H9 (cell line): ENCODE data around the gene JUNB. TPM values are rescaled to one million over a fixed set of nuclear protein-coding genes. Genes with fewer than 3 reads are reported as not detected.

ENCODE experiments used
- DNase-seq: peaks from one replicate; pipeline ENCODE4 v3.0.0-alpha.2; 2017
- H2AFZ ChIP-seq: one replicate; pipeline ENCODE4 v1.6.1; 2013; ENCODE audit warnings: mild to moderate bottlenecking, low read length, control low read depth, moderate library complexity
- H2AK5ac ChIP-seq: 2 replicates; pipeline ENCODE4 v1.6.1; 2013; ENCODE audit warnings: low read length, control low read depth, mixed read lengths; ENCODE audit not compliant: insufficient read length
- H2BK120ac ChIP-seq: one replicate; pipeline ENCODE4 v1.6.1; 2013; ENCODE audit warnings: low read depth, mild to moderate bottlenecking, low read length, control low read depth, inconsistent platforms; ENCODE audit not compliant: poor library complexity, severe bottlenecking
- H2BK12ac ChIP-seq: 2 replicates; pipeline ENCODE4 v1.6.1; 2013; ENCODE audit warnings: low read length, control low read depth, mixed read lengths, low read depth; ENCODE audit not compliant: insufficient read length
- H2BK15ac ChIP-seq: 2 replicates; pipeline ENCODE4 v1.6.1; 2013; ENCODE audit warnings: low read depth, low read length, control low read depth
- H2BK20ac ChIP-seq: one replicate; pipeline ENCODE4 v1.6.1; 2013; ENCODE audit warnings: low read depth, mild to moderate bottlenecking, low read length, control low read depth, inconsistent platforms; ENCODE audit not compliant: poor library complexity, severe bottlenecking
- H2BK5ac ChIP-seq: 2 replicates; pipeline ENCODE4 v1.6.1; 2013; ENCODE audit warnings: low read length, control low read depth, mixed read lengths; ENCODE audit not compliant: insufficient read length
- H3K14ac ChIP-seq: 2 replicates; pipeline ENCODE4 v1.6.1; 2013; ENCODE audit warnings: low read length, control low read depth; ENCODE audit not compliant: insufficient read depth
- H3K18ac ChIP-seq: 2 replicates; pipeline ENCODE4 v1.6.1; 2013; ENCODE audit warnings: low read depth, mild to moderate bottlenecking, mixed read lengths, low read length, control low read depth; ENCODE audit not compliant: insufficient read length
- H3K23ac ChIP-seq: 2 replicates; pipeline ENCODE4 v1.6.1; 2013; ENCODE audit warnings: low read length, control low read depth, mixed read lengths, low read depth; ENCODE audit not compliant: insufficient read length
- H3K23me2 ChIP-seq: 2 replicates; pipeline ENCODE4 v1.6.1; 2013; ENCODE audit warnings: low read depth, mild to moderate bottlenecking, mixed read lengths, low read length, control low read depth; ENCODE audit not compliant: insufficient read length, poor library complexity, severe bottlenecking
- H3K27ac ChIP-seq: 2 replicates; pipeline ENCODE4 v1.5.1; 2013; ENCODE audit warnings: low read length, control low read depth, mixed read lengths, low read depth; ENCODE audit not compliant: insufficient read length
- H3K27me3 ChIP-seq: 2 replicates; pipeline ENCODE4 v1.6.1; 2013; ENCODE audit warnings: low read length, control low read depth, inconsistent platforms; ENCODE audit not compliant: insufficient read depth
- H3K4ac ChIP-seq: 2 replicates; pipeline ENCODE4 v1.6.1; 2013; ENCODE audit warnings: low read depth, mild to moderate bottlenecking, control low read depth, inconsistent platforms, low read length, moderate library complexity
- H3K4me1 ChIP-seq: 2 replicates; pipeline ENCODE4 v1.6.1; 2013; ENCODE audit warnings: low read length, control low read depth, inconsistent platforms; ENCODE audit not compliant: insufficient read depth
- H3K4me2 ChIP-seq: 2 replicates; pipeline ENCODE4 v1.6.1; 2013; ENCODE audit warnings: low read length, control low read depth, mixed read lengths; ENCODE audit not compliant: insufficient read length, insufficient read depth
- H3K56ac ChIP-seq: 2 replicates; pipeline ENCODE4 v1.6.1; 2013; ENCODE audit warnings: low read depth, mild to moderate bottlenecking, mixed read lengths, low read length, control low read depth; ENCODE audit not compliant: insufficient read length
- H3K79me1 ChIP-seq: 2 replicates; pipeline ENCODE4 v1.6.1; 2013; ENCODE audit warnings: low read depth, mild to moderate bottlenecking, moderate library complexity, low read length, control low read depth, inconsistent platforms; ENCODE audit not compliant: insufficient read depth, poor library complexity, severe bottlenecking
- H3K79me2 ChIP-seq: 2 replicates; pipeline ENCODE4 v1.6.1; 2013; ENCODE audit warnings: low read length, control low read depth, inconsistent platforms; ENCODE audit not compliant: insufficient read depth
- H3K9ac ChIP-seq: 2 replicates; pipeline ENCODE4 v1.6.1; 2013; ENCODE audit warnings: low read length, control low read depth, mixed read lengths; ENCODE audit not compliant: insufficient read length; ENCODE audit errors: extremely low read depth
- H3K9me3 ChIP-seq: one replicate; pipeline ENCODE4 v1.6.1; 2013; ENCODE audit warnings: low read depth, low read length, inconsistent platforms; ENCODE audit not compliant: control insufficient read depth
- H3T11ph ChIP-seq: one replicate; pipeline ENCODE4 v1.6.1; 2013; ENCODE audit warnings: mild to moderate bottlenecking, low read length, control low read depth, inconsistent platforms
- H4K20me1 ChIP-seq: one replicate; pipeline ENCODE4 v1.6.1; 2013; ENCODE audit not compliant: control insufficient read depth, insufficient read length, insufficient read depth
- H4K5ac ChIP-seq: 2 replicates; pipeline ENCODE4 v1.6.1; 2013; ENCODE audit warnings: low read depth, mild to moderate bottlenecking, mixed read lengths, low read length, control low read depth; ENCODE audit not compliant: insufficient read length
- H4K8ac ChIP-seq: replicated peaks from 2 replicates; pipeline ENCODE4 v1.6.1; 2013; ENCODE audit warnings: low read length, control low read depth, mixed read lengths, low read depth; ENCODE audit not compliant: insufficient read length
- H4K91ac ChIP-seq: 2 replicates; pipeline ENCODE4 v1.6.1; 2013; ENCODE audit warnings: low read depth, mild to moderate bottlenecking, moderate library complexity, mixed read lengths, low read length, control low read depth; ENCODE audit not compliant: insufficient read length
- H3K27ac Mint-ChIP-seq, 3 experiments: 2 replicates in 2 of 3; 3 replicates in 1 of 3; pipeline ENCODE4 v1.8.0; 2020 to 2021; ENCODE audit warnings: mixed read lengths in 3 of 3, mild to moderate bottlenecking in 1 of 3, moderate library complexity in 1 of 3
- H3K27me3 Mint-ChIP-seq: 2 replicates; pipeline ENCODE4 v1.8.0; 2021; ENCODE audit warnings: low read depth, mild to moderate bottlenecking, moderate library complexity, mixed read lengths
- H3K36me3 Mint-ChIP-seq, 3 experiments: 2 replicates in 2 of 3; 3 replicates in 1 of 3; pipeline ENCODE4 v1.8.0; 2020 to 2021; ENCODE audit warnings: low read depth in 3 of 3, mixed read lengths in 3 of 3; ENCODE audit not compliant: insufficient read depth in 1 of 3
- H3K4me1 Mint-ChIP-seq, 2 experiments: 2 replicates each; pipeline ENCODE4 v1.8.0; 2020; ENCODE audit warnings: mixed read lengths in 2 of 2
- H3K4me3 Mint-ChIP-seq, 2 experiments: 2 replicates in 1 of 2; 3 replicates in 1 of 2; pipeline ENCODE4 v1.8.0; 2020 to 2021; ENCODE audit warnings: mild to moderate bottlenecking in 2 of 2, mixed read lengths in 2 of 2, moderate library complexity in 1 of 2
- H3K9me3 Mint-ChIP-seq, 2 experiments: 2 replicates in 1 of 2; 3 replicates in 1 of 2; pipeline ENCODE4 v1.8.0; 2020; ENCODE audit warnings: mild to moderate bottlenecking in 2 of 2, mixed read lengths in 2 of 2, moderate library complexity in 1 of 2
- CTCF ChIP-seq: fragments of 200-600 bp; sonication (generic); conservative IDR thresholded peaks from 3 replicates; pipeline ENCODE4 v1.8.0; 2021; ENCODE audit warnings: antibody characterized with exemption, mild to moderate bottlenecking
- WGBS: extraction: QIAGEN DNeasy Blood & Tissue Kit; methylation state at CpG from one replicate; pipeline ENCODE4 v1.1.7; 2013; ENCODE audit warnings: missing lambda C conversion rate, low lambda C conversion rate, mixed read lengths; ENCODE audit not compliant: insufficient read length; ENCODE audit errors: extremely low coverage; 5-methylcytosine and 5-hydroxymethylcytosine counted together
- total RNA-seq: library from RNA; stranded (reverse); gene quantifications from 2 replicates; pipeline ENCODE4 v1.2.1, GENCODE V29; 2021

Gene JUNB
- total RNA-seq, 1 experiment from 2014 or later, result 15.9 TPM

DNA sequence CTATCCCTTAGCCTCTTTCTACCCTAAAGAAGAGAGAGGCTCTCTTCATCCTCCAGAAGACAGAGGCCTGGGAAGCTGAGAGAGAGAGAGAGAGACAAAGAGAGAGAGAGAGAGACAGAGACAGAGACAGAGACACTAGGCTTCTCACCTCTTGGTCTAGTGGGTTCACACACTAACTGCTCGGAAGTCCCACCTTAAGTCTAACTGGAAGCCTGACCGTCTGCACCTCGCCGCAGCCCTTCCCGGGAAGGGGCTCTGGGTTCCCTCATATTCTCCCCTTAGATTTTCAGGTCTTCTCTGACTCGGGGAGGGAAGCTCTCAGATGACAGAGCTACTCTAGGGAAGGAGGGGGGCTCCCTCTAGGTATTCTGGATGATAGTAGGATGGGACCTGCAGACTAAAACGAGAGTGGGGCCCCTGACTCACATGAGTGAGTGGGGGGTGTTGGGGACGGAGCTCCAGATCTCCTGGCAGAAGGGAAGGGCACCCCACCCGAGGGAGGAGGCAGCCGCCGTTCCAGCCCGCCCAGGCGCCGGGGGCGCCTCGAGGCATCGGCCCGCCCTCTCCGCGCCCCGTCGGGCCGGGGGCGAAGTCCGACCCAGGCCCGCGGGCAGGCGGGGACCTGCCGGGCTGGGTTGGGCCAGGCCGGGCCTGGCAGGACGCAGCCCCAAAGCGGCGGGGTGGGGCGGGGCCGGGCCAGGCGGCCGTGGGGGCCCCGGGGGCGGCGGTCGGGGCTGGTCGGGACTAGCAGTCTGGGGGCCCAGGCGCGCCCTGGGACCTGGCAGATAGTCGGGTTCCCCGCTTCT is 2.0 kb upstream of the JUNB start:
- no peaks in the 10 kb centered on the region for H3K36me3 Mint-ChIP-seq
- peaks cover 28 to 30% of the 10 kb centered on the region in 2 experiments for H3K4me1 Mint-ChIP-seq
- no peak overlapping the region for H3K9ac ChIP-seq
- peak overlapping the region; percentile 80 to 91 (median 83); a peak in 4 of 7 replicates for H3K27ac Mint-ChIP-seq
- no peaks in the 10 kb centered on the region for H3K79me1 ChIP-seq
- peaks cover 2% of the 10 kb centered on the region; the same call in 1 of the 2 replicates for H3K4me1 ChIP-seq
- TF ChIP-seq CTCF, result no peak
- no peak overlapping the region for H3T11ph ChIP-seq
- no peak overlapping the region for H2BK12ac ChIP-seq
- H3K18ac ChIP-seq, result peak overlapping the region; percentile 5
- H3K56ac ChIP-seq, result no peak overlapping the region
- no peak overlapping the region for H4K5ac ChIP-seq
- H3K23ac ChIP-seq, result no peak overlapping the region
- DNase-seq, result no peak
- H2BK120ac ChIP-seq, result no peak overlapping the region
- H4K91ac ChIP-seq, result no peak overlapping the region
- H3K4me3 Mint-ChIP-seq, result peak overlapping the region; percentile 66 to 84
- H2AK5ac ChIP-seq, result no peak overlapping the region
- H3K27ac ChIP-seq, result no peak overlapping the region
- H3K14ac ChIP-seq, result peak overlapping the region; percentile 46; the same call in 1 of the 2 replicates
- no peak overlapping the region for H2BK15ac ChIP-seq
- H3K4me2 ChIP-seq, result peak overlapping the region; percentile 48
- H3K4ac ChIP-seq, result no peak overlapping the region
- no peaks in the 10 kb centered on the region; the same call in 1 of the 2 replicates for H3K27me3 ChIP-seq
- no peaks in the 10 kb centered on the region for H3K9me3 ChIP-seq
- H3K79me2 ChIP-seq, result no peaks in the 10 kb centered on the region
- H2BK5ac ChIP-seq, result no peak overlapping the region
- H3K23me2 ChIP-seq, result peaks cover 37% of the 10 kb centered on the region
- no peak overlapping the region for H2BK20ac ChIP-seq
- no peaks in the 10 kb centered on the region for H4K20me1 ChIP-seq
- WGBS, result no CpG with 5 or more reads among the region's 46 CpGs
- H2AFZ ChIP-seq, result no peak overlapping the region
- H3K27me3 Mint-ChIP-seq, result peaks cover 6% of the 10 kb centered on the region
- H3K9me3 Mint-ChIP-seq, result no peaks in the 10 kb centered on the region
- no peak overlapping the region for H4K8ac ChIP-seq
